Activated CD4-positive, CD25-positive, alpha-beta regulatory T cell treated with anti-CD3 and anti-CD28 coated beads, Interleukin-2, amount 50 U/mL, for 24 hours (primary cell): ENCODE data around the gene BFSP2.
"Not testable (repeated sequence)": the region's sequence is repeated elsewhere in the genome, so short reads cannot be mapped to it uniquely, and the experiment has no call there.

ENCODE experiments used
- ATAC-seq, 2 donors: fragments of 150-1000 bp; cut with Tn5 transposase; one replicate each; pipeline ENCODE4 v1.10.0; 2021; ENCODE audit warnings: mild to moderate bottlenecking in 1 of 2, moderate library complexity in 1 of 2

BFSP2 gene

DNA sequence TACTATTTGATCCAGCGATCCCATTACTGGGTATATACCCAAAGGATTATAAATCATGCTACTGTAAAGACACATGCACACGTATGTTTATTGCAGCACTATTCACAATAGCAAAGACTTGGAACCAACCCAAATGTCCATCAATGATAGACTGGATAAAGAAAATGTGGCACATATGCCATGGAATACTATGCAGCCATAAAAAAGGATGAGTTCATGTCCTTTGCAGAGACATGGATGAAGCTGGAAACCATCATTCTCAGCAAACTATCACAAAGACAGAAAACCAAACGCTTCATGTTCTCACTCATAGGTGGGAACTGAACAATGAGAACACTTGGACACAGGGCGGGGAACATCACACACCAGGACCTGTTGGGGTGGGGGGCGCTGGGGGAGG lies 82.6 kb downstream of the BFSP2 start:
- ATAC-seq, result not testable (repeated sequence)

GRCh38 chr3:133486658-133487057 lies 86.8 kb downstream of the BFSP2 start:
- no peak for ATAC-seq

DNA sequence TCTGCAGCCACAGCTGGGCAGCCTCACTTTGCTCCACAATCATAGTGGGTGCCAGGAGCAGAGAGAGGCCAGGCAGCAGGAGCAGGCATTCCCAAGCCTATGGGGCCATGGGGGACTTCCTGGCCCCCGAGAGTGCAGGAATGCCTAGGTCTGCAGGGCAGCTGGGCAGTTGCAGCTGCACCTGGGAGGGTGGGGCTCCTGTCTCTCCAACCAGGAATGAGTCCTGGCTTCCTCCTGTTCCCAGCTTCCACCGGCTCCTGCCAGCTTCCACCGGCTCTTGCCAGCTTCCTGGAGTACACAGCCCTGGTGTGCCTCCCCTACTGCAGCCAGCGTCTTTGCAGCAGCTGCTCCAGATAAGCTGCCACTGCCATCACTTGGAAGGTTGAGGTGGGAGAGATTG lies 87.3 kb downstream of the BFSP2 start:
- ATAC-seq, result no peak

GRCh38 chr3:133487920-133488540 lies 88.2 kb downstream of the BFSP2 start:
- ATAC-seq, result peak in 1 of 2 donors; percentile 11

- ATAC-seq, result no peak
Observed at GRCh38 chr3:133488785-133489367, 89.0 kb downstream of the BFSP2 start.

- peak in 1 of 2 donors; percentile 25 for ATAC-seq
Observed at GRCh38 chr3:133489466-133490085, 89.7 kb downstream of the BFSP2 start.

- peak; percentile 87 to 89 for ATAC-seq
Observed at GRCh38 chr3:133490468-133491351, 90.9 kb downstream of the BFSP2 start.

- peak in 1 of 2 donors; percentile 1 for ATAC-seq
Observed at GRCh38 chr3:133491481-133492059, 91.7 kb downstream of the BFSP2 start.

DNA sequence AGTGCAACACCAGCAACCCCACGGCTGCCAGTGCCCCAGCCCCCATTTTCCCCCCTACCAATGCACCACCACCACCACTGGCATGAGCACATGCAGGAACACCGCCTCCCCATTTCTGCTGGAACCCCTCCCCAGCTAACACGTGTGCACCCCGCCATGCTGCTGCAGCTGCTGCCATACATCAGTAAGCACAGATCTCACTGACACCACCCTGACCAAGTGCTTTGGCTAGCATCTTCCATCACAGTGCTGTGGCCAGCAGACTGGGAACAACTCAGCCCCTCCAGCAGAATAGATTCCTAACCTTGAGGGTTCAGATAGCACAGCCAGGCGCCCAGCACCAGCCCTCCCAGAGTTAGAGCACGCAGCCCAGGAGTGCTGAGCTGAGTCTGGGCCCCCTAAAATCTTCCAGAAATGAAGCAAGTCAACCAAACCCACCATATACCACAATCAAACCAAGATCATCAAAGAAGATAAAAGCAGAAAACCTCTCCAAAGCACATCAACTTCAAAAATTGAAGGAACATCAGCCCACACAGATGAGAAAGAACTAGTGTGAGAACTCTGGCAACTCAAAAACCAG lies 92.4 kb downstream of the BFSP2 start:
- no peak for ATAC-seq

GRCh38 chr3:133494469-133494868 lies 94.6 kb downstream of the BFSP2 start:
- no peak for ATAC-seq

- ATAC-seq, result not testable (repeated sequence)
Observed at GRCh38 chr3:133502542-133502941, 102.7 kb downstream of the BFSP2 start.

GRCh38 chr3:133503409-133503808 lies 103.6 kb downstream of the BFSP2 start:
- ATAC-seq, result no peak

GRCh38 chr3:133504736-133505135 lies 104.9 kb downstream of the BFSP2 start:
- no peak for ATAC-seq

DNA sequence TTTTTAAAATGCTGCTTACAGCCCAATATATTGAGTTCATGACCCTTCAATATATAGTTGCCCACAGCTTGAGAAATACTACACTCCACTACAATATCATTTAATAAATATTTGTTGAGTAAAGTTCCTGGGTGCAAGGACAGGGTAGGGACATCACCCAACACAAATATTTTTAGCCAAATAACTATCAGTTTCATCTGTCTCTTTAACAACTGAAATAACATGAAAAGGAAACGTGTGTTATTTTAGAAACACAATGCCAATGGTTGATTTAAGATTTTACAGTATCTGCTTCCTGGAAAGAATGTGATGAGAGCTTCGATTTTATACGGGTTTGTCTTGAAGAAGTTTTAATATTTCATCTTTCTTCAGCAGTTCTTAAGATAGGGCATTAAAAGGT lies 106.0 kb downstream of the BFSP2 start:
- no peak for ATAC-seq

- peak; percentile 98 for ATAC-seq
Observed at GRCh38 chr3:133506215-133506901, 106.5 kb downstream of the BFSP2 start.

- ATAC-seq, result no peak
Observed at GRCh38 chr3:133509488-133509887, 109.6 kb downstream of the BFSP2 start.

GRCh38 chr3:133512416-133513089 lies 112.7 kb downstream of the BFSP2 start:
- no peak for ATAC-seq

- ATAC-seq, result no peak
Observed at GRCh38 chr3:133514418-133514817, 114.6 kb downstream of the BFSP2 start.

DNA sequence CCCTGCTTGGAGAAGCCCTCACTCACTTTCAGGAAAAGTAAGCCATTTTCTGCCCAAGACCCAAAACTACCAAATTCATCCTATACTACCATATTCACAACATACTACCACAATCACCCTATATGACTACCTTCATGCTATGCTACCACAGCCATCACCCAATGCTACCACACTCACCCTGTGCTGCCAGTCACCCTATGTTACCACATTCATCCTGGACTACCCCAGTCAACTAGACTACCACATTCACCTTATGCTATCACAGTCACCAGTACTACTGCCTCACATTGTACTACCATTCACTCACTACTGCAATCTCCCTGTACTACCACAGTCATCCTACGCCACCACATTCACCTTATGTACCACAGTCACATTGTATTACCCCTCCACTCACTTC lies 115.3 kb downstream of the BFSP2 start:
- ATAC-seq, result peak in 1 of 2 donors; percentile 36

DNA sequence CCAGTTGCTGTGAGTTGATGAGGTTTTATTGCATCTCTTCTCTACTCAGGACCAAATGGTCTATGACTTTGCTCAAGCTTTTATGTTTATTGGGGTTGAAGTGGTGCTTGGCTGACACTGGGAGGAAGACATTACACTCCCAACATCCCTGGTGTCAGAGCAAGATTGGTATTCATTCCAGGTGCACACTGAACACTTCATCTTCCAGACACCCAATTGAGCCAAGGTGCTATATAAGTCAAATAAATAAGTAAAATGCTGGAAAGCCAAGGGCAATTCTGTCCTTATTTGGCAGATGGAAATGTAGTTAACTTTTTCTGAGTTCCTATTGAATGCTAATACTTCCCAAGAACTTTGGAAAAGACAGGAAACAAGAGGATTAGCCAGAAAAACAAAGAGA lies 120.4 kb downstream of the BFSP2 start:
- no peak for ATAC-seq

- ATAC-seq, result not testable (repeated sequence)
Observed at GRCh38 chr3:133520938-133521337, 121.1 kb downstream of the BFSP2 start.
